SK-N-SH (cell line): ENCODE results near the gene AXIN2. TPM values are rescaled to one million over a fixed set of nuclear protein-coding genes. Genes with fewer than 3 reads are reported as not detected.

ENCODE experiments used
- CTCF ChIA-PET: fragments of 300-600, 350-600 bp; formaldehyde crosslinking; extraction: SDS; loops from one replicate; lab custom pipeline; 2021; lab: Yijun Ruan, JAX
- POLR2A ChIA-PET: fragments of 350-600 bp; sonication (Branson Sonifier 250); formaldehyde crosslinking; extraction: SDS; loops from one replicate; lab custom pipeline; 2020; ENCODE audit warnings: antibody characterized with exemption, inconsistent platforms; lab: Yijun Ruan, JAX
- DNase-seq: peaks from one replicate; pipeline ENCODE4 v3.0.0; 2012
- H2AFZ ChIP-seq: fragments of 200-600 bp; sonication (generic); 2 replicates; pipeline ENCODE4 v1.8.1; 2016; ENCODE audit warnings: antibody characterized with exemption, mild to moderate bottlenecking, low read depth
- H3F3A ChIP-seq: fragments of 200-600 bp; sonication (generic); replicated peaks from 2 replicates; pipeline ENCODE3; 2016; ENCODE audit warnings: antibody characterized with exemption, mild to moderate bottlenecking; ENCODE audit not compliant: insufficient read depth
- H3K27ac ChIP-seq, 2 experiments: fragments of 200-500 bp in 1 of 2; fragments of 200-600 bp in 1 of 2; sonication (Bioruptor generic) in 1 of 2; sonication (generic), shearing (Covaris generic) in 1 of 2; 2 replicates each; pipeline versions ENCODE4 v1.5.1 to v1.6.1; 2014 to 2016; ENCODE audit warnings: low read depth in 2 of 2, inconsistent platforms in 1 of 2, low read length in 1 of 2, mild to moderate bottlenecking in 1 of 2, mixed read lengths in 1 of 2
- H3K27me3 ChIP-seq: fragments of 200-600 bp; sonication (generic), shearing (Covaris generic); 2 replicates; pipeline ENCODE4 v1.6.1; 2016; ENCODE audit warnings: mixed run types; ENCODE audit not compliant: insufficient read depth
- H3K36me3 ChIP-seq, 2 experiments: fragments of 200-500 bp in 1 of 2; fragments of 200-600 bp in 1 of 2; sonication (Bioruptor generic) in 1 of 2; sonication (generic) in 1 of 2; replicated peaks in 1 of 2; 2 replicates each; pipeline versions ENCODE3 to v1.5.1; 2014 to 2016; ENCODE audit warnings: low read length in 1 of 2, mild to moderate bottlenecking in 1 of 2; ENCODE audit not compliant: insufficient read depth in 2 of 2, control insufficient read depth in 1 of 2
- H3K4me1 ChIP-seq, 2 experiments: fragments of 200-500 bp in 1 of 2; fragments of 200-600 bp in 1 of 2; sonication (Bioruptor generic) in 1 of 2; sonication (generic), shearing (Covaris generic) in 1 of 2; 2 replicates each; pipeline versions ENCODE4 v1.5.1 to v1.6.1; 2014 to 2016; ENCODE audit warnings: low read depth in 1 of 2, low read length in 1 of 2, mixed run types in 1 of 2; ENCODE audit not compliant: insufficient read depth in 2 of 2, control insufficient read depth in 1 of 2
- H3K4me2 ChIP-seq: fragments of 200-600 bp; sonication (generic), shearing (Covaris generic); 2 replicates; pipeline ENCODE4 v1.6.1; 2017; ENCODE audit warnings: mixed run types
- H3K4me3 ChIP-seq, 2 experiments: fragments of 200-500 bp in 1 of 2; fragments of 200-600 bp in 1 of 2; sonication (Bioruptor generic) in 1 of 2; sonication (generic), shearing (Covaris generic) in 1 of 2; 2 replicates each; pipeline versions ENCODE4 v1.5.1 to v1.8.1; 2014 to 2016; ENCODE audit warnings: low read depth in 2 of 2, inconsistent platforms in 1 of 2, low read length in 1 of 2, mild to moderate bottlenecking in 1 of 2, mixed read lengths in 1 of 2, moderate library complexity in 1 of 2
- H3K79me2 ChIP-seq: fragments of 200-600 bp; sonication (generic); 2 replicates; pipeline ENCODE4 v1.8.1; 2017; ENCODE audit warnings: mild to moderate bottlenecking; ENCODE audit not compliant: insufficient read depth
- H3K9ac ChIP-seq: fragments of 200-600 bp; sonication (generic); 2 replicates; pipeline ENCODE4 v1.6.1; 2017; ENCODE audit warnings: mixed run types
- H3K9me2 ChIP-seq: fragments of 200-600 bp; sonication (generic); 2 replicates; pipeline ENCODE4 v1.6.1; 2017; ENCODE audit warnings: mixed run types
- H3K9me3 ChIP-seq: fragments of 200-600 bp; sonication (generic); 2 replicates; pipeline ENCODE4 v1.6.1; 2017; ENCODE audit warnings: mixed run types, mild to moderate bottlenecking, moderate library complexity
- H4K20me1 ChIP-seq: fragments of 200-600 bp; sonication (generic); 2 replicates; pipeline ENCODE4 v1.6.1; 2017; ENCODE audit warnings: mild to moderate bottlenecking, mixed run types; ENCODE audit not compliant: insufficient read depth
- CHD2 ChIP-seq: fragments of 150-350 bp; IDR thresholded peaks from 2 replicates; pipeline ENCODE4 v1.6.1; 2018; ENCODE audit warnings: low read length; ENCODE audit not compliant: partially characterized antibody
- CTCF ChIP-seq: fragments of 200-600 bp; sonication (generic); IDR thresholded peaks from 2 replicates; pipeline ENCODE4 v1.6.1; 2017; ENCODE audit warnings: antibody characterized with exemption, mild to moderate bottlenecking, moderate library complexity
- ELF1 ChIP-seq: IDR thresholded peaks from 2 replicates; pipeline ENCODE4 v1.4.0; 2012
- EP300 ChIP-seq, 2 experiments: IDR thresholded peaks; 2 replicates each; pipeline versions ENCODE4 v1.4.0 to v1.6.1; 2012; ENCODE audit warnings: borderline replicate concordance in 1 of 2, low read depth in 1 of 2, low read length in 1 of 2
- EZH2phosphoT487 ChIP-seq: fragments of 200-600 bp; sonication (generic); IDR thresholded peaks from 2 replicates; pipeline ENCODE4 v1.6.1; 2017; ENCODE audit warnings: low read depth, mixed run types, mild to moderate bottlenecking, antibody characterized with exemption, moderate library complexity, borderline replicate concordance
- FOSL2 ChIP-seq: IDR thresholded peaks from 2 replicates; pipeline ENCODE4 v1.4.0; 2012; ENCODE audit warnings: low read depth, mild to moderate bottlenecking, moderate library complexity, borderline replicate concordance
- GABPA ChIP-seq: IDR thresholded peaks from 2 replicates; pipeline ENCODE4 v1.4.0; 2012; ENCODE audit warnings: low read depth, mild to moderate bottlenecking
- GATA2 ChIP-seq: sonication (generic); formaldehyde crosslinking; IDR thresholded peaks from 2 replicates; pipeline ENCODE4 v1.5.0; 2020; ENCODE audit warnings: mild to moderate bottlenecking, missing genetic modification reagents
- JUND ChIP-seq: IDR thresholded peaks from 2 replicates; pipeline ENCODE4 v1.4.0; 2012
- MAX ChIP-seq: IDR thresholded peaks from 2 replicates; pipeline ENCODE4 v1.4.0; 2012; ENCODE audit warnings: low read depth
- NFIC ChIP-seq: IDR thresholded peaks from 2 replicates; pipeline ENCODE4 v1.4.0; 2012; ENCODE audit warnings: borderline replicate concordance
- PBX3 ChIP-seq: IDR thresholded peaks from 2 replicates; pipeline ENCODE4; 2012
- RAD21 ChIP-seq: IDR thresholded peaks from 2 replicates; pipeline ENCODE4 v1.6.1; 2012; ENCODE audit warnings: mild to moderate bottlenecking, low read length
- RCOR1 ChIP-seq: fragments of 150-350 bp; IDR thresholded peaks from 2 replicates; pipeline ENCODE4 v1.6.1; 2017; ENCODE audit warnings: antibody characterized with exemption, low read length
- REST ChIP-seq: IDR thresholded peaks from 2 replicates; pipeline ENCODE4 v1.6.1; 2012; ENCODE audit warnings: mild to moderate bottlenecking, low read depth, low read length, moderate library complexity
- RFX5 ChIP-seq: IDR thresholded peaks from 2 replicates; pipeline ENCODE4 v1.6.1; 2012; ENCODE audit warnings: mild to moderate bottlenecking, improper control_type of control experiment, low read length
- RXRA ChIP-seq: IDR thresholded peaks from 2 replicates; pipeline ENCODE4 v1.4.0; 2012; ENCODE audit warnings: low read depth, mild to moderate bottlenecking, borderline replicate concordance
- SIN3A ChIP-seq: IDR thresholded peaks from 2 replicates; pipeline ENCODE4 v1.6.1; 2012; ENCODE audit warnings: low read depth, mild to moderate bottlenecking, low read length, moderate library complexity, borderline replicate concordance
- SMC3 ChIP-seq: IDR thresholded peaks from 2 replicates; pipeline ENCODE4 v1.6.1; 2012; ENCODE audit warnings: low read depth, low read length, improper control_type of control experiment
- TAF1 ChIP-seq: IDR thresholded peaks from 2 replicates; pipeline ENCODE4 v1.6.1; 2012; ENCODE audit warnings: low read depth, mild to moderate bottlenecking, low read length, moderate library complexity, borderline replicate concordance
- TCF12 ChIP-seq: IDR thresholded peaks from 2 replicates; pipeline ENCODE4 v1.4.0; 2012
- TEAD4 ChIP-seq: IDR thresholded peaks from 2 replicates; pipeline ENCODE4 v1.4.0; 2012; ENCODE audit warnings: mild to moderate bottlenecking, borderline replicate concordance; ENCODE audit not compliant: insufficient read depth
- USF1 ChIP-seq: IDR thresholded peaks from 2 replicates; pipeline ENCODE4 v1.4.0; 2012; ENCODE audit warnings: low read depth, borderline replicate concordance
- YY1 ChIP-seq: IDR thresholded peaks from 2 replicates; pipeline ENCODE4 v1.4.0; 2012; ENCODE audit warnings: low read depth, mild to moderate bottlenecking
- ZBTB33 ChIP-seq: IDR thresholded peaks from 2 replicates; pipeline ENCODE4 v1.4.0; 2012; ENCODE audit warnings: low read depth, borderline replicate concordance
- WGBS: methylation state at CpG from one replicate; pipeline ENCODE4 v1.1.6; 2017; ENCODE audit warnings: low lambda C conversion rate; 5-methylcytosine and 5-hydroxymethylcytosine counted together
- polyA plus RNA-seq, 3 experiments: library from polyadenylated mRNA; depleted of rRNA; stranded (reverse); fragments of >200 nt; gene quantifications; 2 replicates each; pipeline ENCODE4 v1.2.3, GENCODE V29; 2012

The AXIN2 gene
- polyA plus RNA-seq, 1 of the 3 experiments (the other 2 are of a cell fraction), result 8.3 TPM

- TF ChIP-seq YY1 (no peak), NFIC (no peak), EP300 (IDR thresholded peaks at IDR 0.05; ENCODE audit: borderline replicate concordance in 1 of 2, low read depth in 1 of 2, low read length in 1 of 2) (no peak), RFX5 (no peak), TAF1 (no peak), RAD21 (no peak), RXRA (no peak), ZBTB33 (no peak), ELF1 (no peak), JUND (no peak)
Measured at GRCh38 chr17:65604070-65604469, 42.6 kb upstream of the AXIN2 start (continued).

GRCh38 chr17:65601881-65602280 lies 40.4 kb upstream of the AXIN2 start:
- no peak overlapping the region for H2AFZ ChIP-seq
- H3K4me3 ChIP-seq, result no peak overlapping the region
- ChIA-PET CTCF (interaction anchor here (1.1 kb wide), 1 partner anchor 11 kb away, joined by 3 read pairs; no protein-coding TSS in a partner anchor), POLR2A (no interaction called here)
- no peaks in the 10 kb centered on the region for H3K79me2 ChIP-seq
- no peaks in the 10 kb centered on the region for H4K20me1 ChIP-seq
- H3K27ac ChIP-seq, result no peak overlapping the region
- H3K9ac ChIP-seq, result no peak overlapping the region
- no peaks in the 10 kb centered on the region for H3K9me3 ChIP-seq
- H3K36me3 ChIP-seq, result no peaks in the 10 kb centered on the region
- no peak for DNase-seq
- H3F3A ChIP-seq, result no peaks in the 10 kb centered on the region
- no peak overlapping the region for H3K4me2 ChIP-seq
- no peaks in the 10 kb centered on the region for H3K27me3 ChIP-seq
- WGBS, result 43% methylated on average over 2 of the region's 2 CpGs
- H3K9me2 ChIP-seq, result no peaks in the 10 kb centered on the region
- no peaks in the 10 kb centered on the region for H3K4me1 ChIP-seq
- TF ChIP-seq GATA2 (CRISPR knock-in tag), result no peak
- no peak for TF ChIP-seq FOSL2
- no peak for TF ChIP-seq SMC3
- TF ChIP-seq REST, result no peak
- TF ChIP-seq TEAD4, result no peak
- TF ChIP-seq USF1, result no peak
- no peak for TF ChIP-seq TCF12
- no peak for TF ChIP-seq CHD2
- TF ChIP-seq PBX3, result no peak
- no peak for TF ChIP-seq SIN3A
- no peak for TF ChIP-seq NFIC
- TF ChIP-seq EZH2phosphoT487, result no peak
- no peak for TF ChIP-seq EP300 (IDR thresholded peaks at IDR 0.05; ENCODE audit: borderline replicate concordance in 1 of 2, low read depth in 1 of 2, low read length in 1 of 2)
- TF ChIP-seq RCOR1, result no peak
- TF ChIP-seq MAX, result no peak
- no peak for TF ChIP-seq GABPA
- no peak for TF ChIP-seq CTCF
